GM10248 (cell line): ENCODE results near the gene SLC35F3.
"Not testable (repeated sequence)": the region's sequence is repeated elsewhere in the genome, so short reads cannot be mapped to it uniquely, and the experiment has no call there.

Experiments used
- CTCF ChIA-PET: fragments of 300-600 bp; sonication (Branson Sonifier 250); formaldehyde crosslinking; extraction: SDS; loops from one replicate; lab custom pipeline; 2021; ENCODE audit warnings: antibody characterized with exemption; lab: Yijun Ruan, JAX
- POLR2A ChIA-PET: fragments of 350-650 bp; sonication (Branson Sonifier 250); formaldehyde crosslinking; extraction: SDS; loops from one replicate; lab custom pipeline; 2020; ENCODE audit warnings: antibody characterized with exemption; lab: Yijun Ruan, JAX
- DNase-seq: peaks from one replicate; pipeline ENCODE4 v3.0.0; 2012; ENCODE audit errors: extremely low spot score
- TF ChIP-seq, protein P1 (sequence below): IDR thresholded peaks from 2 replicates; pipeline ENCODE4 v1.5.1; 2012; ENCODE audit warnings: mild to moderate bottlenecking, low read depth; ENCODE audit errors: extremely low read depth, missing control alignments, control extremely low read depth

Gene SLC35F3

DNA sequence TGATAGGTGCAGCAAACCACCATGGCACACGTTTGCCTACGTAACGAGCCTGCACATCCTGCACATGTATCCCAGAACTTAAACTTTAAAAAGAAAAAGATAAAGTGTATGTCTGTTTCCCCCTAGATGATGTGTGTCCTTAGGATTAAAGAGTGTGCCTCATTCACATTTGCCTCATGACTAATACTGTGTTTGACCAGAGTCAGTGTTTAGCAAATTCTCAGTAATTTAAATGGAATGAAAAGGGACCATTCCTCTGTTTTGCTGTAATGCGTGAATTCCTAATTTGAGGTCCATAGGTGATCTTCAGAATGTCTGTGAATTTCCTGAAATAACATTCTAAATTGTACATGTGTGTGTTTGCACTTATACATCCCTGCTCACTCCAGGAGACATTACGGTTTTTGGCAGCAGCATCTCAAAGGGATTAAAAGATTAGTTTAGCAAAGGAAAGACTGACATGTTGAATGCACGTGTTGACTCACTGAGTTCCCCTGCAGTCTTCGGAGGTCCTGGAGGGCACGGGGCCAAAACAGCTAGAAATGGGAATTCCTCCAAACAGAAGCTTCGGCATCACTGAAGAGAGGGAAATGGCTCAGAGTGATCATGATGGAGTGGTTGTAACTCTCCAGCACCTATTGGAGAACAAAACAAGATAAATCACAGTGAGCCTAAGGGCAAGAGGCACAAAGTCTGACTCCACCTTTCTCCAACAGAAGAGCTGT is 19.1 kb upstream of the SLC35F3 start:
- POLR2A ChIA-PET: no interaction called here
- CTCF ChIA-PET: no interaction called here
- TF ChIP-seq, protein P1, sequence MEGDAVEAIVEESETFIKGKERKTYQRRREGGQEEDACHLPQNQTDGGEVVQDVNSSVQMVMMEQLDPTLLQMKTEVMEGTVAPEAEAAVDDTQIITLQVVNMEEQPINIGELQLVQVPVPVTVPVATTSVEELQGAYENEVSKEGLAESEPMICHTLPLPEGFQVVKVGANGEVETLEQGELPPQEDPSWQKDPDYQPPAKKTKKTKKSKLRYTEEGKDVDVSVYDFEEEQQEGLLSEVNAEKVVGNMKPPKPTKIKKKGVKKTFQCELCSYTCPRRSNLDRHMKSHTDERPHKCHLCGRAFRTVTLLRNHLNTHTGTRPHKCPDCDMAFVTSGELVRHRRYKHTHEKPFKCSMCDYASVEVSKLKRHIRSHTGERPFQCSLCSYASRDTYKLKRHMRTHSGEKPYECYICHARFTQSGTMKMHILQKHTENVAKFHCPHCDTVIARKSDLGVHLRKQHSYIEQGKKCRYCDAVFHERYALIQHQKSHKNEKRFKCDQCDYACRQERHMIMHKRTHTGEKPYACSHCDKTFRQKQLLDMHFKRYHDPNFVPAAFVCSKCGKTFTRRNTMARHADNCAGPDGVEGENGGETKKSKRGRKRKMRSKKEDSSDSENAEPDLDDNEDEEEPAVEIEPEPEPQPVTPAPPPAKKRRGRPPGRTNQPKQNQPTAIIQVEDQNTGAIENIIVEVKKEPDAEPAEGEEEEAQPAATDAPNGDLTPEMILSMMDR: no peak
- no peak for DNase-seq

DNA sequence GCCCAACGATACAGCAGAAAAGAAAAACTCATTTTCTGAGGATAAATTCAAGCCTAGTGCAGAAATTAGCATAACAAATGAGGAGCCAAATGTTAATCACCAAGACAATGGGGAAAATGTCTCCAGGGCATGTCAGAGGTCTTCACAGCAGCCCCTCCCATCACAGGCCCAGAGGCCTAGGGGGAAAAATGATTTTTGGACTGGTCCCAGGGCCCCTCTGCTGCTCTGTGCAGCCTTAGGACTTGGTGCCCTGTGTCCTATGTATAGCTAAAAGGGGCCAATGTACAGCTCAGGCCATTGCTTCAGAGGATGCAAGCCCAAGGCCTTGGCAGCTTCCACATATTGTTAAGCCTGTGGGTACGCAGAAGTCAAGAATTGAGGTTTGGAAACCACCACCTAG is 13.3 kb upstream of the SLC35F3 start:
- CTCF ChIA-PET, POLR2A ChIA-PET, DNase-seq: not testable (repeated sequence)

GRCh38 chr1:233897325-233898162 is 6.9 kb upstream of the SLC35F3 start:
- TF ChIP-seq, protein P1: no peak
- POLR2A ChIA-PET: no interaction called here
- DNase-seq: peak; percentile 57
- CTCF ChIA-PET: interaction anchor here (0.8 to 1.1 kb wide), 4 partner anchors 14 to 456 kb away, joined by 3 read pairs; no protein-coding TSS in a partner anchor

DNA sequence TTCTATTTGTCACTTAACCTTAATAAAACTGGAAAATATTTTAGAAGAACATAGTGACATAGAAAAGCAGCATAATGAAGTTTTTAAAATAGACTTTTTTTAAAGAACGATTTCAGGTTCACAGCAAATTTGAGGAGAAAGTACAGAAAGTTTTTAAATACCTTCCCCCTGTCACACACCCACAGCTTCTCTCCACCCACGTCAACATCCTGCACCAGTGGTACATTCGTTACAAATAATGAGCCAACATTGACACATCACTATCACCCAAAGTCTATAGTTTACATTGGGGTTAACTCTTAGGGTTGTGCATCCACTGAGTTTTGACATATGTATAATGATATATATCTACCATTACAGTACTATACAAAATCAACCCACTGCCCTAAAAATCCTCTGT is 3.0 kb upstream of the SLC35F3 start:
- POLR2A ChIA-PET: no interaction called here
- CTCF ChIA-PET: no interaction called here
- no peak for DNase-seq
- TF ChIP-seq, protein P1: no peak

DNA sequence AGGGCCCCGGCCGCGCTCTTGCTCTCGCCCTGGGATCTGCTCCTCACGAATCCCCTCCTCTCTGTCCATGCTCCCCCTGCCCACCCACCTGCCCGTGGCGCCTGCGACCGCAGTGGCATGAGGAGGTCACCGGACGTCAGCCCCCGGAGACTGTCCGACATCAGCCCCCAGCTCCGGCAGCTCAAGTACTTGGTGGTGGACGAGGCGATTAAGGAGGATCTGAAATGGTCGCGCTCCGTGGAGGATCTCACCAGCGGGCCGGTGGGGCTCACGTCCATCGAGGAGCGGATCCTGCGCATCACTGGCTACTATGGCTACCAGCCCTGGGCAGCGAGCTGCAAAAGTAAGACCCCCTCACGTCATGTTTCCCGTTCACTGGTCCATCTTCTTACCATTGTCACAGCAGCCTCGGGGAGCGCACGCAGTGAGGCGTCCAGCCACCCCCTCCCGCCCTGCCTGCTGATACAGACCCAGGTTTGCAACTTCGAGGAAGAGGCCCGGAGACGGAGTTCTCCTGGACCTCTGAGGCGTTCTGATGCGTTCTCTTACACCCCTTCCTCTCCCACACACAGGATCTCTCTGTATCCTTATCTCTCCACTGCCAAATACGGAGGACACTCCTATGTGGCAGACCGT is 1.1 kb downstream of the SLC35F3 start:
- TF ChIP-seq, protein P1: no peak
- CTCF ChIA-PET: interaction anchor here (1.3 kb wide), 1 partner anchor 10 kb away, joined by 6 read pairs; no protein-coding TSS in a partner anchor
- DNase-seq: no peak
- POLR2A ChIA-PET: no interaction called here

DNA sequence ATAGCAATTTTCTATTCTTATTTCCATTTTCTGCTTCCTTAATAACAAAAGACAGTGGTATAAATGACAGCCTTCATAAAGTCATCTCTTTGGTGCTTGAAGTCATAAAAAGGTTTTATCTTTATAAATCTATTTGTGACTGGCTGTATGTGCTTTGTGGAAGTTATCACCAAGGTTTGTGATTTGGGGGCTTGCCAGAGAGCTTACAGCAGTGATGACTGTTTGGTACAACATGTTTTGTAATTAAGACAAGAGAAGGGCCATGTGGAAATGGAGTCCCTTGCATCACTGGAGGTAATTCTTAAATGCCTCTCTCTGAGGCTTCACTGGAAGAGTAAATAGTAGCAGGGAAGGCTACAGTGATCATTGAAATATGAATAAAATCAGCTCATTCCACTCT is 2.7 kb downstream of the SLC35F3 start:
- DNase-seq: no peak
- TF ChIP-seq, protein P1: no peak
- POLR2A ChIA-PET: interaction anchor here (0.5 kb wide), 1 partner anchor 1598 kb away, joined by 3 read pairs; no protein-coding TSS in a partner anchor
- CTCF ChIA-PET: interaction anchor here (1.4 kb wide), 1 partner anchor 11 kb away, joined by 3 read pairs; no protein-coding TSS in a partner anchor
